Caco-2 (cell line): ENCODE results near the gene CD247. TPM values are rescaled to one million over a fixed set of nuclear protein-coding genes. Genes with fewer than 3 reads are reported as not detected.

Experiments used
- BruUV-seq: library from RNA; stranded (reverse); fragments of 400-500 nt; replicated peaks from 2 replicates; lab custom pipeline; 2021; lab: Mats Ljungman, UMichigan
- CTCF ChIA-PET: fragments of 300-600 bp; sonication (Branson Sonifier 250); formaldehyde crosslinking; loops from one replicate; lab custom pipeline; 2022; ENCODE audit warnings: antibody characterized with exemption; lab: Charles Lee
- POLR2A ChIA-PET: fragments of 300-600 bp; sonication (Branson Sonifier 250); formaldehyde crosslinking; loops from one replicate; lab custom pipeline; 2022; ENCODE audit warnings: antibody characterized with exemption; lab: Charles Lee
- DNase-seq, 2 experiments: peaks; one replicate each; pipeline versions ENCODE4 v3.0.0 to v3.0.0-alpha.2; 2020 to 2022
- H3K27me3 ChIP-seq: replicated peaks from 2 replicates; pipeline ENCODE4 v1.6.0; 2011; ENCODE audit warnings: low read length; ENCODE audit not compliant: control insufficient read depth, insufficient read depth
- H3K36me3 ChIP-seq: 2 replicates; pipeline ENCODE4 v1.5.1; 2011; ENCODE audit warnings: low read length; ENCODE audit not compliant: control insufficient read depth, insufficient read depth
- H3K4me1 ChIP-seq: fragments of 250-450 bp; sonication (Bioruptor Pico); 2 replicates; pipeline ENCODE4 v1.5.1; 2020; ENCODE audit warnings: mild to moderate bottlenecking
- H3K4me3 ChIP-seq: 2 replicates; pipeline ENCODE4 v1.5.1; 2011; ENCODE audit warnings: low read depth, mild to moderate bottlenecking, control low read depth, low read length
- H3K9me3 ChIP-seq: fragments of 250-450 bp; sonication (Bioruptor Pico); 2 replicates; pipeline ENCODE4 v1.5.1; 2020; ENCODE audit warnings: mild to moderate bottlenecking, moderate library complexity
- H3K27ac Mint-ChIP-seq: one replicate; pipeline ENCODE4 v1.8.0; 2022; ENCODE audit warnings: mixed read lengths; ENCODE audit not compliant: unreplicated experiment
- H3K27me3 Mint-ChIP-seq: one replicate; pipeline ENCODE4 v1.8.0; 2022; ENCODE audit warnings: mixed read lengths; ENCODE audit not compliant: insufficient read depth, unreplicated experiment
- H3K36me3 Mint-ChIP-seq: one replicate; pipeline ENCODE4 v1.8.0; 2022; ENCODE audit warnings: mild to moderate bottlenecking, mixed read lengths; ENCODE audit not compliant: insufficient read depth, unreplicated experiment
- H3K4me1 Mint-ChIP-seq: one replicate; pipeline ENCODE4 v1.8.0; 2022; ENCODE audit warnings: low read depth, mixed read lengths; ENCODE audit not compliant: unreplicated experiment
- H3K4me3 Mint-ChIP-seq: one replicate; pipeline ENCODE4 v1.8.0; 2022; ENCODE audit warnings: mild to moderate bottlenecking, moderate library complexity, mixed read lengths; ENCODE audit not compliant: unreplicated experiment
- H3K9me3 Mint-ChIP-seq: one replicate; pipeline ENCODE4 v1.8.0; 2022; ENCODE audit warnings: mixed read lengths; ENCODE audit not compliant: unreplicated experiment
- intact Hi-C: fragments of 100-400 bp; cut with micrococcal nuclease; formaldehyde crosslinking; loops from one replicate; pipeline ENCODE4 v1.10.0; 2022; ENCODE audit not compliant: unreplicated experiment
- total RNA-seq: library from RNA; stranded (reverse); gene quantifications from 2 replicates; pipeline ENCODE4 v1.2.3, GENCODE V29; 2022
- TF ChIP-seq, protein P1 (sequence below), 2 experiments: fragments of 200-600 bp in 1 of 2; IDR thresholded peaks; 1 replicate in 1 of 2; 2 replicates in 1 of 2; pipeline versions ENCODE4 v1.5.1 to v1.8.0; 2011 to 2022; ENCODE audit warnings: antibody characterized with exemption in 1 of 2, control low read depth in 1 of 2, inconsistent platforms in 1 of 2, low read depth in 1 of 2, low read length in 1 of 2, mild to moderate bottlenecking in 1 of 2, moderate library complexity in 1 of 2; ENCODE audit not compliant: insufficient read depth in 1 of 2, severe bottlenecking in 1 of 2, unreplicated experiment in 1 of 2

The CD247 gene
- total RNA-seq, 1 experiment from 2014 or later: not detected

DNA sequence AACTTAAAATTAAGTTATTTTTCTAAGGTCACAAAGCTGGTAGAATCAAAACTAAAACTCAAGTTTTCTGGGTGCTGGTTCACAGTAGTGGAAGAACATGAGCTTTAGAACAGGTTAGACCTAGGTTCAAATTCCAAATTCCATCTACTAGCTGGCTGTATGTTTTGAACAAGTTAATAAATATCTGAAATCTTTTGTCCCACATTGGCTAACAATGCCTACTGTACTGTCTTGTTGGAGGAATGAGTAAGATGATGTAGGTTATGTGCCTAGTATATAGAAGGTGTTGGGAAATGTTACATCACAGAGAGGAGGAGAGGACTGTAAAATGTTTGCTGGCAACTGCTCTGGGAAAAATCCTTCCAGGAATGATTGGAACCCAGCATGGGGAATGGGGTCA is 14.0 kb upstream of the CD247 start:
- Mint-ChIP-seq H3K9me3 (no peaks in the 10 kb centered on the region), H3K4me1 (peaks cover 7% of the 10 kb centered on the region), H3K27me3 (no peaks in the 10 kb centered on the region), H3K36me3 (no peaks in the 10 kb centered on the region), H3K4me3 (peak overlapping the region; percentile 12), H3K27ac (peak overlapping the region; percentile 93)
- intact Hi-C loops: loop anchor here (1.0 to 5.0 kb wide), 4 partner anchors 21 to 310 kb away; partner anchors contain the start of genes CREG1 and POU2F1
- H3K4me3 ChIP-seq: no peak overlapping the region
- peak in 1 of 2 experiments; percentile 62 for DNase-seq
- TF ChIP-seq, protein P1, sequence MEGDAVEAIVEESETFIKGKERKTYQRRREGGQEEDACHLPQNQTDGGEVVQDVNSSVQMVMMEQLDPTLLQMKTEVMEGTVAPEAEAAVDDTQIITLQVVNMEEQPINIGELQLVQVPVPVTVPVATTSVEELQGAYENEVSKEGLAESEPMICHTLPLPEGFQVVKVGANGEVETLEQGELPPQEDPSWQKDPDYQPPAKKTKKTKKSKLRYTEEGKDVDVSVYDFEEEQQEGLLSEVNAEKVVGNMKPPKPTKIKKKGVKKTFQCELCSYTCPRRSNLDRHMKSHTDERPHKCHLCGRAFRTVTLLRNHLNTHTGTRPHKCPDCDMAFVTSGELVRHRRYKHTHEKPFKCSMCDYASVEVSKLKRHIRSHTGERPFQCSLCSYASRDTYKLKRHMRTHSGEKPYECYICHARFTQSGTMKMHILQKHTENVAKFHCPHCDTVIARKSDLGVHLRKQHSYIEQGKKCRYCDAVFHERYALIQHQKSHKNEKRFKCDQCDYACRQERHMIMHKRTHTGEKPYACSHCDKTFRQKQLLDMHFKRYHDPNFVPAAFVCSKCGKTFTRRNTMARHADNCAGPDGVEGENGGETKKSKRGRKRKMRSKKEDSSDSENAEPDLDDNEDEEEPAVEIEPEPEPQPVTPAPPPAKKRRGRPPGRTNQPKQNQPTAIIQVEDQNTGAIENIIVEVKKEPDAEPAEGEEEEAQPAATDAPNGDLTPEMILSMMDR (IDR thresholded peaks at IDR 0.05; ENCODE audit: insufficient read depth in 1 of 2, low read depth in 1 of 2, low read length in 1 of 2, severe bottlenecking in 1 of 2, unreplicated experiment in 1 of 2): no peak
- BruUV-seq: no TSS peak
- ChIA-PET POLR2A (interaction anchor here (0.6 to 2.4 kb wide), 4 partner anchors 17 to 605 kb away, joined by 3 to 11 read pairs (median 6); partner anchors contain the start of genes CREG1 and POU2F1), CTCF (interaction anchor here (0.6 to 2.4 kb wide), 4 partner anchors 21 to 258 kb away, joined by 3 to 8 read pairs (median 5); partner anchors contain the start of gene CREG1)
- no peaks in the 10 kb centered on the region for H3K36me3 ChIP-seq
- H3K9me3 ChIP-seq: no peaks in the 10 kb centered on the region
- no peaks in the 10 kb centered on the region for H3K27me3 ChIP-seq
- H3K4me1 ChIP-seq: peaks cover 24% of the 10 kb centered on the region

DNA sequence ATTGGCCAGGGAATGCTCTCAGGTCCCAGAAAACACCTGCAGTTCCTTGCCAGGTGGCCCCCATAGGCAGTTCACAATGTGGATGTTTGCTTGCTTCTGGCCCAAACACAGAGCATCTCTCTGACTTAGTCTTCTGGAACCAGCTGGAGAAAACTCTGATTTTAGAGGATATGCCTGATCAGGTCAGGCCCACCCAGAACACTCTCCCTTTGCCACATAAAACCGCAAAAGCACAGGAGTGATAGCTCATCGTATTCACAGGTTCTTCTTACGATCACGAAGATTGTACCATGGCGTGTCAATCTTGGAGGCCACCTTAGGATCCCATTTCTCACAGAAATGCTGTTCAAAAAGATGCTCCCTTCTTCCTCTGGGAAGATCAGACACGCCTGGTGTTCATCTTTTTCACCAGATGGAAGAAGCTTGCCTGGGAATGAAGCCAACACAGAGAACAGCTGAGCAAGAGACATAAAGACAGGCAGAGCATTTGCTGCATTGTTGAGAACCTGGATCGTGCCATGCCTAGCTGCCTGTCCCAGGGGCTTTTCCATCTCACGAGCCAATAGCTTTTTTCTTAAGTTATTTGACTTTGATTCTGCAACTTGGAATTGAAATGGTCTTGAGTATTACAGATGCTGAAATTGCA is 11.6 kb upstream of the CD247 start:
- peaks cover 7% of the 10 kb centered on the region for H3K4me1 Mint-ChIP-seq
- CTCF ChIA-PET: no interaction called here

DNA sequence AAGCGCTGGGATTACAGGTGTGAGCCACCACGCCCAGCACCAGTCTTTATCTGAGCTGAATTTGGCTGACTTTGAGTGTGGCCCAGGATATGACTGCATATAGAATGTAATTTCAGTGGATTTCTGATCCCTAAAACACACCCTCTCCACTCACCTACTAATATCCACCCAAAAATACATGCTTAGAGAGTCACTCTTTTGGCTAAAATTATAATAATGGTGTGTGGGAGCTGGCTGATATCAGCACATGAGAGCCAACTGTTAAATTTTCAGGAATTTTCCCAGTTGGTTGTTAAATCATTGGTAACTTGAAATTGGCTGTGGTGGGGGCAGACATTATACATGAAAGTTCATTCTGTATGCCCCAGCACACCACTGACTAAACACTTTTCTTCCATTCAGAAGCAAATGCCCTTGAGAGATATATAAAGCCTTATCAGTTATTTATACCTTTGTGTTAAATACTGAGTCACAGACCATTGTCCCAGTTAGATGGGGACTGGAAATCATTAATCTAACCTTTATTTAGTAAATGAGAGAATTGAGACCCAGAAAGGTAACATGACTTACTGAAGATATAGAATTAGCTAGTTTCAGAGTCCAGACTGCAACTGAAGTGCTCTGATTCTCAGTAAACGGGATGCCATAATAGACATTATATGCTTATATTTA is 9.9 kb upstream of the CD247 start:
- Histone ChIP-seq H3K36me3 (no peaks in the 10 kb centered on the region), H3K9me3 (peaks cover 3% of the 10 kb centered on the region; the same call in 1 of the 2 replicates), H3K27me3 (no peaks in the 10 kb centered on the region), H3K4me3 (no peak overlapping the region), H3K4me1 (peaks cover 16% of the 10 kb centered on the region)
- POLR2A ChIA-PET: no interaction called here
- Mint-ChIP-seq H3K4me3 (no peak overlapping the region), H3K4me1 (peaks cover 14% of the 10 kb centered on the region), H3K27me3 (no peaks in the 10 kb centered on the region), H3K9me3 (no peaks in the 10 kb centered on the region), H3K36me3 (no peaks in the 10 kb centered on the region), H3K27ac (no peak overlapping the region)
- BruUV-seq: no TSS peak
- CTCF ChIA-PET: interaction anchor here (0.7 kb wide), 1 partner anchor 62 kb away, joined by 7 read pairs; no protein-coding TSS in a partner anchor
- TF ChIP-seq, protein P1 (IDR thresholded peaks at IDR 0.05; ENCODE audit: insufficient read depth in 1 of 2, low read depth in 1 of 2, low read length in 1 of 2, severe bottlenecking in 1 of 2, unreplicated experiment in 1 of 2): no peak
- intact Hi-C loops: no loop called here
- DNase-seq: no peak

More for the DNA sequence above, 11.6 kb upstream of the CD247 start:
- H3K4me3 Mint-ChIP-seq: no peak overlapping the region
- POLR2A ChIA-PET: no interaction called here
- H3K27ac Mint-ChIP-seq: no peak overlapping the region
- no TSS peak for BruUV-seq
- H3K9me3 Mint-ChIP-seq: no peaks in the 10 kb centered on the region
- no peaks in the 10 kb centered on the region for H3K9me3 ChIP-seq
- H3K27me3 Mint-ChIP-seq: no peaks in the 10 kb centered on the region
- TF ChIP-seq, protein P1 (IDR thresholded peaks at IDR 0.05; ENCODE audit: insufficient read depth in 1 of 2, low read depth in 1 of 2, low read length in 1 of 2, severe bottlenecking in 1 of 2, unreplicated experiment in 1 of 2): no peak
- intact Hi-C loops: loop anchor here (5.0 kb wide), 2 partner anchors 188 to 308 kb away; partner anchors contain the start of gene POU2F1
- no peaks in the 10 kb centered on the region for H3K36me3 ChIP-seq
- H3K36me3 Mint-ChIP-seq: no peaks in the 10 kb centered on the region
- DNase-seq: no peak
- H3K27me3 ChIP-seq: no peaks in the 10 kb centered on the region
- no peak overlapping the region for H3K4me3 ChIP-seq
- peaks cover 24% of the 10 kb centered on the region for H3K4me1 ChIP-seq
